ENCODE measurements around the gene NUBP2.
"Not testable (repeated sequence)": the region's sequence is repeated elsewhere in the genome, so short reads cannot be mapped to it uniquely, and the experiment has no call there.

The NUBP2 gene

GRCh38 chr16:1799263-1799662 lies 16.5 kb downstream of the NUBP2 start:
- H3K4me3 ChIP-seq (ENCODE audit: low read length); H3K9me3 ChIP-seq (ENCODE audit: low read length); H3K36me3 ChIP-seq (ENCODE audit: insufficient read depth, low read length); H3K27me3 ChIP-seq (ENCODE audit: insufficient read depth, low read length); H2AFZ ChIP-seq (ENCODE audit: low read depth, low read length); H3K4me1 ChIP-seq (ENCODE audit: insufficient read depth, low read length): not testable (repeated sequence)

GRCh38 chr16:1800701-1801100 lies 17.9 kb downstream of the NUBP2 start:
- Histone ChIP-seq H3K4me3 (ENCODE audit: low read length) (no peak overlapping the region), H2AFZ (ENCODE audit: low read depth, low read length) (no peak overlapping the region), H3K27me3 (ENCODE audit: insufficient read depth, low read length) (no peaks in the 10 kb centered on the region), H3K9me3 (ENCODE audit: low read length) (peaks cover 1% of the 10 kb centered on the region), H3K4me1 (ENCODE audit: insufficient read depth, low read length) (no peaks in the 10 kb centered on the region), H3K36me3 (ENCODE audit: insufficient read depth, low read length) (peaks cover 1% of the 10 kb centered on the region)

- Histone ChIP-seq H2AFZ (ENCODE audit: low read depth, low read length) (no peak overlapping the region), H3K4me1 (ENCODE audit: insufficient read depth, low read length) (no peaks in the 10 kb centered on the region), H3K27me3 (ENCODE audit: insufficient read depth, low read length) (no peaks in the 10 kb centered on the region), H3K36me3 (ENCODE audit: insufficient read depth, low read length) (peaks cover 17% of the 10 kb centered on the region), H3K9me3 (ENCODE audit: low read length) (peaks cover 2% of the 10 kb centered on the region), H3K4me3 (ENCODE audit: low read length) (no peak overlapping the region)
Observed at GRCh38 chr16:1807626-1808025, 24.9 kb downstream of the NUBP2 start.

GRCh38 chr16:1808691-1809090 lies 25.9 kb downstream of the NUBP2 start:
- Histone ChIP-seq H2AFZ (ENCODE audit: low read depth, low read length) (no peak overlapping the region), H3K27me3 (ENCODE audit: insufficient read depth, low read length) (no peaks in the 10 kb centered on the region), H3K4me3 (ENCODE audit: low read length) (no peak overlapping the region)

GRCh38 chr16:1809281-1809801 lies 26.6 kb downstream of the NUBP2 start:
- no peak overlapping the region for H2AFZ ChIP-seq (ENCODE audit: low read depth, low read length)
- H3K27me3 ChIP-seq (ENCODE audit: insufficient read depth, low read length): no peaks in the 10 kb centered on the region
- no peak overlapping the region for H3K4me3 ChIP-seq (ENCODE audit: low read length)
- no peaks in the 10 kb centered on the region for H3K4me1 ChIP-seq (ENCODE audit: insufficient read depth, low read length)
- H3K9me3 ChIP-seq (ENCODE audit: low read length): peaks cover 2% of the 10 kb centered on the region
- H3K36me3 ChIP-seq (ENCODE audit: insufficient read depth, low read length): peaks cover 22% of the 10 kb centered on the region

More at GRCh38 chr16:1808691-1809090, 25.9 kb downstream of the NUBP2 start:
- peaks cover 19% of the 10 kb centered on the region for H3K36me3 ChIP-seq (ENCODE audit: insufficient read depth, low read length)
- peaks cover 2% of the 10 kb centered on the region for H3K9me3 ChIP-seq (ENCODE audit: low read length)
- no peaks in the 10 kb centered on the region for H3K4me1 ChIP-seq (ENCODE audit: insufficient read depth, low read length)

- Histone ChIP-seq H3K4me3 (ENCODE audit: low read length) (no peak overlapping the region), H3K27me3 (ENCODE audit: insufficient read depth, low read length) (no peaks in the 10 kb centered on the region), H2AFZ (ENCODE audit: low read depth, low read length) (no peak overlapping the region), H3K36me3 (ENCODE audit: insufficient read depth, low read length) (peaks cover 22% of the 10 kb centered on the region), H3K9me3 (ENCODE audit: low read length) (peaks cover 2% of the 10 kb centered on the region), H3K4me1 (ENCODE audit: insufficient read depth, low read length) (no peaks in the 10 kb centered on the region)
Observed at GRCh38 chr16:1810106-1810505, 27.3 kb downstream of the NUBP2 start.

GRCh38 chr16:1810536-1810935 lies 27.8 kb downstream of the NUBP2 start:
- peaks cover 26% of the 10 kb centered on the region for H3K36me3 ChIP-seq (ENCODE audit: insufficient read depth, low read length)
- no peak overlapping the region for H3K4me3 ChIP-seq (ENCODE audit: low read length)
- H3K9me3 ChIP-seq (ENCODE audit: low read length): peaks cover 2% of the 10 kb centered on the region
- no peak overlapping the region for H2AFZ ChIP-seq (ENCODE audit: low read depth, low read length)
- no peaks in the 10 kb centered on the region for H3K4me1 ChIP-seq (ENCODE audit: insufficient read depth, low read length)
- no peaks in the 10 kb centered on the region for H3K27me3 ChIP-seq (ENCODE audit: insufficient read depth, low read length)

GRCh38 chr16:1812732-1813163 lies 30.0 kb downstream of the NUBP2 start:
- no peaks in the 10 kb centered on the region for H3K27me3 ChIP-seq (ENCODE audit: insufficient read depth, low read length)

GRCh38 chr16:1815461-1815860 lies 32.7 kb downstream of the NUBP2 start:
- Histone ChIP-seq H3K4me3 (ENCODE audit: low read length) (no peak overlapping the region), H3K4me1 (ENCODE audit: insufficient read depth, low read length) (no peaks in the 10 kb centered on the region), H3K9me3 (ENCODE audit: low read length) (no peaks in the 10 kb centered on the region), H3K36me3 (ENCODE audit: insufficient read depth, low read length) (peaks cover 26% of the 10 kb centered on the region), H3K27me3 (ENCODE audit: insufficient read depth, low read length) (no peaks in the 10 kb centered on the region), H2AFZ (ENCODE audit: low read depth, low read length) (no peak overlapping the region)

More at GRCh38 chr16:1812732-1813163, 30.0 kb downstream of the NUBP2 start:
- H3K36me3 ChIP-seq (ENCODE audit: insufficient read depth, low read length): peaks cover 29% of the 10 kb centered on the region
- H3K9me3 ChIP-seq (ENCODE audit: low read length): no peaks in the 10 kb centered on the region
- H3K4me3 ChIP-seq (ENCODE audit: low read length): no peak overlapping the region
- no peaks in the 10 kb centered on the region for H3K4me1 ChIP-seq (ENCODE audit: insufficient read depth, low read length)
- H2AFZ ChIP-seq (ENCODE audit: low read depth, low read length): no peak overlapping the region

GRCh38 chr16:1816396-1817275 lies 33.9 kb downstream of the NUBP2 start:
- no peaks in the 10 kb centered on the region for H3K27me3 ChIP-seq (ENCODE audit: insufficient read depth, low read length)
- H3K4me3 ChIP-seq (ENCODE audit: low read length): no peak overlapping the region
- H2AFZ ChIP-seq (ENCODE audit: low read depth, low read length): no peak overlapping the region
- peaks cover 24% of the 10 kb centered on the region for H3K36me3 ChIP-seq (ENCODE audit: insufficient read depth, low read length)
- H3K9me3 ChIP-seq (ENCODE audit: low read length): no peaks in the 10 kb centered on the region
- no peaks in the 10 kb centered on the region for H3K4me1 ChIP-seq (ENCODE audit: insufficient read depth, low read length)

- peaks cover 24% of the 10 kb centered on the region for H3K36me3 ChIP-seq (ENCODE audit: insufficient read depth, low read length)
Observed at GRCh38 chr16:1817276-1817589, 34.5 kb downstream of the NUBP2 start.

GRCh38 chr16:1817716-1818115 lies 35.0 kb downstream of the NUBP2 start:
- H3K4me1 ChIP-seq (ENCODE audit: insufficient read depth, low read length): no peaks in the 10 kb centered on the region
- no peak overlapping the region for H3K4me3 ChIP-seq (ENCODE audit: low read length)
- H3K36me3 ChIP-seq (ENCODE audit: insufficient read depth, low read length): peaks cover 28% of the 10 kb centered on the region
- no peaks in the 10 kb centered on the region for H3K27me3 ChIP-seq (ENCODE audit: insufficient read depth, low read length)
- no peaks in the 10 kb centered on the region for H3K9me3 ChIP-seq (ENCODE audit: low read length)
- H2AFZ ChIP-seq (ENCODE audit: low read depth, low read length): no peak overlapping the region

More at GRCh38 chr16:1817276-1817589, 34.5 kb downstream of the NUBP2 start:
- H3K27me3 ChIP-seq (ENCODE audit: insufficient read depth, low read length): no peaks in the 10 kb centered on the region
- no peak overlapping the region for H2AFZ ChIP-seq (ENCODE audit: low read depth, low read length)
- no peak overlapping the region for H3K4me3 ChIP-seq (ENCODE audit: low read length)
- H3K9me3 ChIP-seq (ENCODE audit: low read length): no peaks in the 10 kb centered on the region
- no peaks in the 10 kb centered on the region for H3K4me1 ChIP-seq (ENCODE audit: insufficient read depth, low read length)

- Histone ChIP-seq H3K4me3 (ENCODE audit: low read length) (no peak overlapping the region), H3K4me1 (ENCODE audit: insufficient read depth, low read length) (no peaks in the 10 kb centered on the region), H3K9me3 (ENCODE audit: low read length) (no peaks in the 10 kb centered on the region), H3K27me3 (ENCODE audit: insufficient read depth, low read length) (no peaks in the 10 kb centered on the region), H2AFZ (ENCODE audit: low read depth, low read length) (no peak overlapping the region), H3K36me3 (ENCODE audit: insufficient read depth, low read length) (peaks cover 28% of the 10 kb centered on the region)
Observed at GRCh38 chr16:1818204-1818872, 35.6 kb downstream of the NUBP2 start.
